Immature natural killer cell (primary cell): ENCODE data around the gene NRXN3. TPM values are rescaled to one million over a fixed set of nuclear protein-coding genes. Genes with fewer than 3 reads are reported as not detected.
"Not testable (repeated sequence)": the region's sequence is repeated elsewhere in the genome, so short reads cannot be mapped to it uniquely, and the experiment has no call there.

Experiments used
- DNase-seq, 3 donors: peaks; one replicate each; pipeline ENCODE4 v3.0.0; 2022; ENCODE audit warnings: mixed read lengths in 1 of 3
- H3K27ac Mint-ChIP-seq, 6 donors: one replicate each; pipeline ENCODE4 v1.8.0; 2020; ENCODE audit warnings: mixed read lengths in 6 of 6, mild to moderate bottlenecking in 5 of 6, inconsistent platforms in 4 of 6, moderate library complexity in 3 of 6
- H3K27me3 Mint-ChIP-seq, 3 donors: one replicate each; pipeline ENCODE4 v1.8.0; 2020 to 2021; ENCODE audit warnings: low read depth in 3 of 3, mild to moderate bottlenecking in 3 of 3, mixed read lengths in 3 of 3, moderate library complexity in 3 of 3, inconsistent platforms in 1 of 3
- H3K36me3 Mint-ChIP-seq, 3 donors: one replicate each; pipeline ENCODE4 v1.8.0; 2020; ENCODE audit warnings: mixed read lengths in 3 of 3, inconsistent platforms in 2 of 3, mild to moderate bottlenecking in 2 of 3
- H3K4me1 Mint-ChIP-seq, 2 donors: one replicate each; pipeline ENCODE4 v1.8.0; 2020; ENCODE audit warnings: inconsistent platforms in 2 of 2, mild to moderate bottlenecking in 2 of 2, mixed read lengths in 2 of 2, moderate library complexity in 1 of 2
- H3K4me3 Mint-ChIP-seq, 5 donors: one replicate each; pipeline ENCODE4 v1.8.0; 2020; ENCODE audit warnings: mild to moderate bottlenecking in 5 of 5, mixed read lengths in 5 of 5, inconsistent platforms in 3 of 5, moderate library complexity in 3 of 5
- H3K9me3 Mint-ChIP-seq, 6 donors: one replicate each; pipeline ENCODE4 v1.8.0; 2020; ENCODE audit warnings: mild to moderate bottlenecking in 6 of 6, mixed read lengths in 6 of 6, inconsistent platforms in 4 of 6, moderate library complexity in 3 of 6
- polyA plus RNA-seq, 3 donors: library from polyadenylated mRNA; unstranded; fragments of 300-500 nt; fragmentation: Illumina TruSeq; gene quantifications; one replicate each; pipeline ENCODE4 v1.2.3, GENCODE V29; 2021

The NRXN3 gene
- polyA plus RNA-seq, 3 donors from 2014 or later, result not detected

- H3K27me3 Mint-ChIP-seq, result no peaks in the 10 kb centered on the region
- no peak for DNase-seq
- H3K27ac Mint-ChIP-seq, result no peak overlapping the region
- H3K4me3 Mint-ChIP-seq, result no peak overlapping the region
- H3K9me3 Mint-ChIP-seq, result peaks cover 0 to 2% (median 0%) of the 10 kb centered on the region in 6 donors
- no peaks in the 10 kb centered on the region for H3K36me3 Mint-ChIP-seq
- no peaks in the 10 kb centered on the region for H3K4me1 Mint-ChIP-seq
Observed at GRCh38 chr14:78425782-78426181, 255.6 kb downstream of the NRXN3 start.

GRCh38 chr14:78432046-78432445, 261.9 kb downstream of the NRXN3 start:
- H3K27me3 Mint-ChIP-seq, result no peaks in the 10 kb centered on the region
- H3K36me3 Mint-ChIP-seq, result no peaks in the 10 kb centered on the region
- no peak overlapping the region for H3K27ac Mint-ChIP-seq
- no peaks in the 10 kb centered on the region for H3K9me3 Mint-ChIP-seq
- H3K4me3 Mint-ChIP-seq, result no peak overlapping the region
- H3K4me1 Mint-ChIP-seq, result no peaks in the 10 kb centered on the region
- DNase-seq, result no peak

DNA sequence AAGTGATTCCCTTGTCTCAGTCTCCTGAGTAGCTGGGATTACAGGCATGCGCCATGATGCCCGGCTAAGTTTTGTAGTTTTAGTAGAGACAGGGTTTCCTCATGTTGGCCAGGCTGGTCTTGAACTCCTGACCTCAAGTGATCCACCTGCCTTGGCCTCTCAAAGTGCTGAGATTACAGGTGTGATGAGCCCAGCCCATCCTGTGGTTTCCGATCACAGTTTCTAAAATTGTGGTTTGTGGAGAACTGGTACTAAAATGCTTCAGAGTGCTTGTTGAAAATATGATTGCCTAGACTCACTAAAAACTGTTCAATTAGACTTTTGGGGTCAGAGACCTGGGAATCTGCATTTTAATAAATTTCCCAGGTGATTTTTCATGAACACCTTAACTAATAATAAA, 267.3 kb downstream of the NRXN3 start:
- DNase-seq, H3K27ac Mint-ChIP-seq, H3K36me3 Mint-ChIP-seq, H3K27me3 Mint-ChIP-seq, H3K4me3 Mint-ChIP-seq, H3K4me1 Mint-ChIP-seq, H3K9me3 Mint-ChIP-seq: not testable (repeated sequence)

- Mint-ChIP-seq H3K27me3 (peaks cover 0 to 9% (median 3%) of the 10 kb centered on the region in 3 donors), H3K27ac (no peak overlapping the region), H3K9me3 (no peaks in the 10 kb centered on the region), H3K36me3 (no peaks in the 10 kb centered on the region), H3K4me3 (no peak overlapping the region), H3K4me1 (no peaks in the 10 kb centered on the region)
- no peak for DNase-seq
Observed at GRCh38 chr14:78440356-78440894, 270.3 kb downstream of the NRXN3 start.

- Mint-ChIP-seq H3K36me3 (no peaks in the 10 kb centered on the region), H3K27ac (no peak overlapping the region), H3K9me3 (no peaks in the 10 kb centered on the region), H3K4me3 (no peak overlapping the region), H3K27me3 (peaks cover 0 to 9% (median 2%) of the 10 kb centered on the region in 3 donors), H3K4me1 (no peaks in the 10 kb centered on the region)
- DNase-seq, result no peak
Observed at GRCh38 chr14:78443834-78444233, 273.7 kb downstream of the NRXN3 start.

DNA sequence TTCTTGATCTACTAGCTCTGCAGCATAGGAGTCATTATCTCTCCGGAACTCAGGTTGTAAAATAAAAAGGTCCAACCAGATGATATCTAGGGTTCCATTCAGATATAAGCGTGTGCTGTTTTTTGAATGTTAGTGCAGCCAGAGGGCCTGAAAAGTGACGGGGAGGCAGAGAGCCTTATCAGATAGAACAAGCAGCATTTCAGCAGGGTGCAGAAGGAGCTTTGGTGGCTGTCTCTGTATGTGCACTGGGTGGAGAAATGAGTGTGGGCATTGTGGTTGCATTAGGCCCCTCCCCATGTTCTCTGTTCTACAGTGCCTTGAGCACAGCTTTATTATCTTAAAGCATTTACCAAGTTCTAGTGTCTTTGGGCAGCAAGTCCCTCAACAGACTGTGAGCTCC, 275.1 kb downstream of the NRXN3 start:
- Mint-ChIP-seq H3K36me3 (no peaks in the 10 kb centered on the region), H3K27ac (no peak overlapping the region), H3K9me3 (peaks cover 0 to 1% (median 0%) of the 10 kb centered on the region in 6 donors), H3K4me3 (no peak overlapping the region), H3K4me1 (no peaks in the 10 kb centered on the region), H3K27me3 (peaks cover 0 to 7% (median 2%) of the 10 kb centered on the region in 3 donors)
- DNase-seq, result no peak

- peaks cover 0 to 1% (median 0%) of the 10 kb centered on the region in 6 donors for H3K9me3 Mint-ChIP-seq
- peaks cover 0 to 2% (median 0%) of the 10 kb centered on the region in 3 donors for H3K27me3 Mint-ChIP-seq
- no peak overlapping the region for H3K4me3 Mint-ChIP-seq
- H3K27ac Mint-ChIP-seq, result no peak overlapping the region
- DNase-seq, result no peak
- H3K36me3 Mint-ChIP-seq, result no peaks in the 10 kb centered on the region
- no peaks in the 10 kb centered on the region for H3K4me1 Mint-ChIP-seq
Observed at GRCh38 chr14:78446807-78447206, 276.6 kb downstream of the NRXN3 start.

DNA sequence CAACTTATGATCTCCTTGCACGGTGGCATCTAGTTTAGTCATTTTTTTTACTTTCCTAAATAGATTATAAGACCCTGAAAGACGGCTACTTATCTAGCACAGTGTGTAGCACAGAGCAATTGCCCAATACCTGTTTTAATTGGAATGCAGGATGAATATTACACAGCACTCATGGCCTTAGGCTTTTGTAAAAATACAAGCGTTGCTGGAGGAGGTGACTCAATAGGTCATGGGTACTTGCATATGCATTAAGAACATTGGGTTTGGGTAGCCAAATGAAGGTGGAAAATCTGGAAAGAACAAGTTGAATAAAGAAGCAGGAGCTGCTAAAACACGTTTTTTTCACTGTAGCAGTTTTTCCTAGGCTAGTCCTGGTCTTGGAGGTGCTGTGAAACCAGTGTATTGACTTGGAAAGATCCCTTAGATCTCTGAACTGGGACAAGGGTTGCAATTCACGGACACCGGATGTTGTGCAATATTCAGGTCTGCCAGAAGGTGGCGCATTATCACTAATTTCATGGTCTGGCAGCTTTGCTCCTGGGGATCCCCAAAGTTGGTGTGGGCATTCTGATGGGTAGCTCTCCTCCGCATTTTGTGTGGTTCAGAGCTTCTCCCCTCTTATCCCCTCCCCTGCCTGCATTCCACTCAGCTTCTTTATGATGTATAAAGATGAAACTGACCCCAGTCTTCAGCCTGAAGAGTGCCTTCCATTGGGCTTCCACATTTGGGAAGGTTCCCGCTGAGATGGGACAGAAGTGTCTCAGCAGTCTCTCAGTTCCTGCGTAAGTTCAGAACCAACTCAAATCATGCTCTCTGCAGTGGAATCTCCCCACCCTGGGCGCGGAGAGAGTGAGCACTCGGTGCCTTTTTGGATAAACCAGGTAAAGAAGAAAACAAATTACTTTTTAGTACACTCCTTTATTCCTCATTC, 278.3 kb downstream of the NRXN3 start:
- DNase-seq, result peak in 1 of 3 donors; percentile 4
- no peak overlapping the region for H3K4me3 Mint-ChIP-seq
- no peaks in the 10 kb centered on the region for H3K4me1 Mint-ChIP-seq
- H3K27me3 Mint-ChIP-seq, result peaks cover 0 to 1% (median 0%) of the 10 kb centered on the region in 3 donors
- H3K36me3 Mint-ChIP-seq, result no peaks in the 10 kb centered on the region
- H3K9me3 Mint-ChIP-seq, result peaks cover 0 to 1% (median 0%) of the 10 kb centered on the region in 6 donors
- no peak overlapping the region for H3K27ac Mint-ChIP-seq

GRCh38 chr14:78450669-78451318, 280.6 kb downstream of the NRXN3 start:
- Mint-ChIP-seq H3K4me1 (no peaks in the 10 kb centered on the region), H3K27ac (no peak overlapping the region), H3K36me3 (no peaks in the 10 kb centered on the region), H3K9me3 (peaks cover 0 to 1% (median 0%) of the 10 kb centered on the region in 6 donors), H3K4me3 (no peak overlapping the region), H3K27me3 (peaks cover 0 to 1% (median 0%) of the 10 kb centered on the region in 3 donors)
- DNase-seq, result no peak

- Mint-ChIP-seq H3K36me3 (no peaks in the 10 kb centered on the region), H3K27me3 (peaks cover 0 to 1% (median 0%) of the 10 kb centered on the region in 3 donors), H3K4me1 (no peaks in the 10 kb centered on the region), H3K9me3 (peaks cover 0 to 1% (median 0%) of the 10 kb centered on the region in 6 donors), H3K4me3 (no peak overlapping the region), H3K27ac (no peak overlapping the region)
- no peak for DNase-seq
Observed at GRCh38 chr14:78451319-78451695, 281.1 kb downstream of the NRXN3 start.

GRCh38 chr14:78455896-78456435, 285.8 kb downstream of the NRXN3 start:
- DNase-seq, result no peak
- Mint-ChIP-seq H3K27ac (no peak overlapping the region), H3K4me1 (no peaks in the 10 kb centered on the region), H3K36me3 (no peaks in the 10 kb centered on the region), H3K9me3 (no peaks in the 10 kb centered on the region), H3K27me3 (peaks cover 0 to 6% (median 5%) of the 10 kb centered on the region in 3 donors), H3K4me3 (no peak overlapping the region)

DNA sequence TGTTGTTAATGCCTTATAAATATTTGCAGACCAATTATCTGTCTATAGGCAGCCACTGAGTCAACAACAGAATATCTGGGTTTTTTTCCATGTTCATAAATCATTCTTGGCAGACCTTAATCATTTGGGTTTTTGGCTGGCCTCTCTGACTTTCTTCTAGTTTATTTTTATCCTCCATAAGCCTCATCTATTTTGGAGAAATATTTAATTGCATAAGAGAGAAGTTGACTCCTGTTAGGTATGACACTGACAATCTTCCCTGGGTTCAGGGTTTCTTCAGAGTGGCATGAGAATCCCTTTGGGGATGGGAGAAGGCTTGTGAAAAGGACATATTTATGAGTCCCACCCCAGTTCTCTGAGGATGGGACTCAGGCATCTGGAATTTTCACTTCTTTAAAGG, 299.8 kb downstream of the NRXN3 start:
- H3K4me1 Mint-ChIP-seq, result no peaks in the 10 kb centered on the region
- H3K9me3 Mint-ChIP-seq, result peaks cover 0 to 11% (median 4%) of the 10 kb centered on the region in 6 donors
- peaks cover 0 to 2% (median 0%) of the 10 kb centered on the region in 3 donors for H3K27me3 Mint-ChIP-seq
- no peak for DNase-seq
- H3K4me3 Mint-ChIP-seq, result no peak overlapping the region
- no peak overlapping the region for H3K27ac Mint-ChIP-seq
- no peaks in the 10 kb centered on the region for H3K36me3 Mint-ChIP-seq

DNA sequence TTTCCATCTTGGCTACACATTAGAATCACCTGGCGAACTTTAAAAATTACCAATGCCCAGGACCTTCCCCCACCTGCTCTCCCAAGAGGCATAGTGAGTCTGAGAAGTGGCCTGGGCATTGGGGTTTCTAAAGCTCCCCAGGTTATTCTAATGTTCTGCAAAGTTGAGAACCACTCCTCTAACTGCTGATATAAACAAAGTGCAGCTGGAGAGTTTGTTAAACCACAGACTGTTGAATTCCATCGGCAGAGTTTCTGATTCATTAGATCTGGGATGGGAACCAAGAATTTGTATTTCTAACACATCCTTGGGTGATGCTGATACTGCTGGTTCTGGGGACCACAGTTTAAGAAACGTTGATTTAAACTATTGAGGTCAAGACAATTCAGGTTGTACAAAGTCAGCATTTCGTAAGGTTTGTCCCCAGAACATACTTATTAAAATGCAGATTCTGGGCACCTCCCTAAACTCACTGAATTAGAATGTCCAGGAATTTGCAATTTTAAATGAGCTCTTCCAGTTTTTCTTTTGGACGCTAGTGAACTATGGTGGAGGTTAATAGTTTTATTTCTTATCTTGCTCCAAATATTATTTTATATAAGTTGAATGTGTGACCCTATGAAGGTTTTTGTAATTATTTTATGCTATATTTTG, 309.1 kb downstream of the NRXN3 start:
- H3K27ac Mint-ChIP-seq, result no peak overlapping the region
- H3K9me3 Mint-ChIP-seq, result peaks cover 0 to 2% (median 0%) of the 10 kb centered on the region in 6 donors
- DNase-seq, result no peak
- no peaks in the 10 kb centered on the region for H3K4me1 Mint-ChIP-seq
- H3K4me3 Mint-ChIP-seq, result no peak overlapping the region
- H3K36me3 Mint-ChIP-seq, result no peaks in the 10 kb centered on the region
- H3K27me3 Mint-ChIP-seq, result peaks cover 0 to 1% (median 0%) of the 10 kb centered on the region in 3 donors
